NCI-H774 (cell line): ENCODE measurements around the gene SLC29A3.

ENCODE experiments used
- DNase-seq: peaks from one replicate; lab custom pipeline; 2025; lab: John Stamatoyannopoulos, UW

SLC29A3 gene

DNA sequence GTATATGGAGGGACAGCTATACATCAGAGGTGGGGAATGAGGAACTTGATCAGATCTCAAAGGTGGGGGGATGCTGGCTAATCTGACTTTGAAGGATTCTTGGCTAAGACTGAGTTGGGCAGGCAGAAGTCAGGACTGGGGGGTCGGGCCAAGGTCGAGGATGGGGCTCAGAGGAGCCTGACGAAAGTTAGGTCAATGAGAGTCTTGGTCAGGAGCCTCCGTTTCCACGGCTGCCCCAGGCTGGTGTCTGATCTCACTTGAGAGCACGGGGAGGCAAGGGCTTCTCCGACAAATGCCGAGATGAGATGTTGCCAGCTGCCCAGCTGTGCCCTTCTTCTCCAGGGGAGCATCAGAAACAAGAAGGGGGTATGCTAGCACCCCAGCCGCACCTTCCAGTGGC lies 5.7 kb downstream of the SLC29A3 start:
- no peak for DNase-seq

DNA sequence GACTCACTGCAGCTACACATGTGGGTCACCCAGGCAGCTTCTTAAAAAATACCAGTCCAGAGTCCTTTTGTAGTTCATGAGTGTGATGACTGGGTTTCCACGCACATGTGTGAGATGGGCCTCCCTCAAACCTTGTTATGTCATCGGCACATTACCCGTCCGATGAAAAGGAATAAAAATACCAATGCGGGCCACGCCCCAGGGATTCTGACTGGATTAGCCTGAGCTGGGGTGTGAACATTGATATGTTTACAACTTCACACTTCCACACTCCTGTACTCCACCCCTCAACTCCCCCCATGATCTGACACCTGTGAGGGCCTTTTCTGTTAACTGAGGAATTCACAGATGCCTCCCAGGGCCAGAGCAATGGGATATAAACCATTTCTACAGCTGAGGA lies 6.2 kb downstream of the SLC29A3 start:
- DNase-seq: no peak

DNA sequence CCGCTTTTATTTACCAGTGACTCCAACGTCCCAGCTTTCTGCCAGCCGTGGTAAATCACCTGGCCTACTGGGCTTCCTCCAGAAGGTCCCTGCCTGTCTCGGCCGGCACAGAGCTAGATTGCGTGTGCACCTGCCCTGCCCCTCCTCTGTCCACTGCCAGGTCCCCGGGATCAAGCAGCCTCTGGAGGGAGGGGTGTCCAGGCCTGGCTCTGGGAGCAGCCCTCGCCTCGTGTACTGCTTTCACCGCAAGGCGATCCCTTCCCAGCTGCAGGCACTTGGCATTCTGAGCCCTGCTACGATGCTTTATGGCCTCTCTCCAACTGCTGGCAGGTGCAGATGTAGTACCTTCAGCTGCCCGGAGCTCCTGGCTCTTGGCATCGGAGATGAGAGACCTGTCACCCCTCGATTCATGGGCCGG lies 7.4 kb downstream of the SLC29A3 start:
- DNase-seq: peak; percentile 85

DNA sequence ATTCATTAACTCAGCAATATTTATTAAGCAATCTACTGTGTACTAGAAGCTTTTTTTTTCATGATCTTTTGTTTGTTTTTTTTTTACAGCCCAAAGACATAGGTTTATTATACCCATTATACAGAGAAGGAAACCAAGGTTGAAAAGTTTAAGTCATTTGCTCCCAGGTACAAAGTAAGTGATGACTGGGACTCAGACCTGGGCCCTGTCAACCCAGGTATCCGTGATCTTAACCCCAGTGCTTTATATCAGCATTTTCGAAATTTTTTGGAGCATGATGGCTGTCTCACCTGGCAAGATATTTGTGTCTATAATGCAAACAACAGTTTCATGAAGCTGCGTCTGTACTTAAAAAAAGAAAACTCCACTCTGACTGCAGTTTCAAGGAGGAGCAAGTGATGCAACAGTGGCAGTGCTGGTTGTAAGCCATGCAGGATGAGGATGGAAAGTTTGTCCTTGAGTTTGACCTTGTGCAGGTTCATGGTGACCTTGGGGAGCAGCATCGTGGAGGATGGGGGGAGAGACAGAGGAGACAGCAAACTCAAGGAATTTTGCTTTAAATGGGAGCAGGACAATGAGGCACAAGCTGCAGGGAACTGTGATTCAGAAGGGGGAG lies 11.8 kb downstream of the SLC29A3 start:
- no peak for DNase-seq

DNA sequence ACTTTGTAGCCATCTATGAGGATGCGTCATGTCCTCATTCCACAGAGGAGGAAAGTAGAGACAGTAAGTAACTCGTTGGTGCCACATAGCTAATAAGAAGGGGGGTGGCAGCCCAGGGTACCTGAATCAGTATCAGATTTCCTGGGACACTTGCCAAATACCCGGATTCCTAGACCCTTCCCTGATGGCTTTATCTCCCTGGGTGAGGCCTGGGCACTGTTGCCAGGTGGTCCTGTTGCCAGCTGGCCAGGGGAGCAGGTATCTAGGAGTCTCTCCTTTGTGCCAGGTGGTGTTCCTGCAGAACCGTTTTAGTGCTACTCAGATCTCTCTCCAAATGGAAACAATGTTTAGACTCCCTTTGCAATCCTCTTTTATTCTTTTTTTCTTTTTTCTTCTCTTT lies 12.7 kb downstream of the SLC29A3 start:
- DNase-seq: no peak

DNA sequence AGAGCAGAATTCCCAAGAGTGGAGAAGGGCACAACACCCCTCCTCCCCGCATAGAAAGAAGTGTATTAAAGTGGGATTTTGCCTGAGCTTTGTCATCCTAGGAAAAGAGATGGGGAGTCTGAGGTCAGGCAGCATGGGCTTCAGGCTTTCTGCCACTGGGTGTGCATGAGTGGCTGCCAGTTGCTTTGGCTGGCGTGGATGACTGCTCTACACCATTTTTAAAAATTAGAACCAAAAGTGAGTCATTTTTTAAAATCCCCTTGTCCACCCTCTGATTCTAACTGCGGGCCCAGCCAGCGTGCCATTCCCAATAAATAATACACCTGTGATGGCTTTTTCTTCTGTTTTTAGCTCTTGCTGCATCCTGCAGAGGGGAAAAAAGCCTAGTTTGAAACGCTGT lies 13.4 kb downstream of the SLC29A3 start:
- no peak for DNase-seq

DNA sequence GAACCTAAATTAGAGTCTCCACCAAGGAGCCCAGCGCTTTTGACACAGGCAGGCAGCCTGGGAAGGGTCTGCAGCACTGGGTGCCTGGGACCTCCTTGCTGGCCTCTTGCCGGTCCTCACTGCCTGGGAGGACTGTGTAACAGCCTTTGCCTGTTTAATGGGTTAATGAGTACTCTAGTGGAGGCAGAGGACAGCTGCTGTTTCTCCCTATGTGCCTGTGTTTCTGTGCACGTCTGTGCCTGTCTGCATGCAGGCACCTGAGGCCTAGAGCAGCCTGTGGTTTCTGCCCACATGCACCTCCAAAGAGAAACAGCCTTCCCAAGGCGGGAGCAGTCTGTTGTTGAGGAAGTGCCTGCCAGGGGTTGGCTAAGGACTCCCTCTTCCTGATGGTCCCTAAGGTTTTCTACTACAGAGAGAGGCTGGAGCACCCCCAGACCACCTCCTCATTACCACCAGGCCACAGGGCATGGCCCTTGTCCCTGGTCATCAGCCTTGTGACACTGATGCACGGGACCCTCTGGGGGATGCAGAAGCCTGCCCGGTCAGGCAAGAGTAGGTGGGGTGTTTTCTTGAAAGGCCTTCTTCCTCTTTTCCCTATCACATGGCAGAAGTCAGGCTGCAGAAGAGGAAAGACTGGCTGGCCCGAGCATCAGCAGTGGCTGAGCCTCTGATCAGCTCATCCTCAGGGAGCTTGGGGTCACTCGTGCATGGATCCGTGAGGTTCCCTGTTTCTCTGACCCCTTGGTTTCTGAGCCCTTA lies 14.2 kb downstream of the SLC29A3 start:
- DNase-seq: no peak

DNA sequence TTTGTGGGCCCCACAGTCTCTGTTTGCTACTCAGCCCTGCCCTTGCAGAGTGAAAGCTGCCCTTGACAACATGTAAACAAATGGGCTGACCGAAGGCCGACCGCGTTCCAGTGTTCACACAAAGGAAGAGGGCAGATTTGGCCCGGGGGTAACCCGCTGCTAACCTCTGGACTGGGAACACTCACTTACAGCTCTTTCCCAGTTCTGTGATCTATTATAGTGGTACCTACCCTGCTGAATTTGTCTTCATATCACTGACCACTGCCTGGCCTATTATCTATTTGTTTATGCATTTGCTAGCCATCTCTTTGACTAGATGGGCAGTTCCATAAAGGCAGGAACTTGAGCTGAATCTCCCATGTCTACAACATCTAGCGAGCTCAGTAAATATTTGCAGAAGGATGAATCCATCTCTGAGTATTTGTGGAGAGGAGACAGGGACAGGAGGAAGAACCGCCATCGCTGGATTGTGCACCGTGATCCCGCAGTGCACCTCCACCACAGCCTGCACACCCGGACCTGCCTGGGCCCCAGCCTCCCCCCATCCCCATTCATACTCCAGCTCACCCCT lies 15.2 kb downstream of the SLC29A3 start:
- DNase-seq: no peak

DNA sequence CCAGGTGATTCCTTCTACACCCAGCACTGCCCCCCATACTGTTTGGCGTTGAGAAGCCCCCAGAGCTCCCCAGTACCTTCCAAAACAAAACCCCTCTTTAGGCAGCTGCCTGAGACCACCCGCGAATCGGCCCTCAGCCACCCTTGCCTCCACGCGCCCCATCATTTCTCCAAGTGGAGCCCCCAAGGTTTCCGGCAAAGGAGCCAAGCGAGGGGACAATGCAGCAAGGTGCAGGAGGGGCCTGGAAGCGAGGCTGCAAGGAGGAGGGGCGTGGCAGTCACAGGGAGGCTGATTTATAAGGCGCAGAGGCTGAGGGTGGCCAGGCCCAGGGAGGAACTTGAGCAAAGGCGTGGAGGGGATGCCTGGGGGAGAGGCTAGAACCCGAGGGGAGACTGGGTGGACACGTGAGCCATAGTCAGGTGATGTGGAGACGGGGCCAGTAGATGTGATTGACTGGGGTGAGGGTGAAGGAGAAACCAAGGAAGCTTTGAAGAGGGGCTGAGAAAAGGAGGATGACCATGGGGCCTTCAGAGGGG lies 16.2 kb downstream of the SLC29A3 start:
- DNase-seq: no peak

DNA sequence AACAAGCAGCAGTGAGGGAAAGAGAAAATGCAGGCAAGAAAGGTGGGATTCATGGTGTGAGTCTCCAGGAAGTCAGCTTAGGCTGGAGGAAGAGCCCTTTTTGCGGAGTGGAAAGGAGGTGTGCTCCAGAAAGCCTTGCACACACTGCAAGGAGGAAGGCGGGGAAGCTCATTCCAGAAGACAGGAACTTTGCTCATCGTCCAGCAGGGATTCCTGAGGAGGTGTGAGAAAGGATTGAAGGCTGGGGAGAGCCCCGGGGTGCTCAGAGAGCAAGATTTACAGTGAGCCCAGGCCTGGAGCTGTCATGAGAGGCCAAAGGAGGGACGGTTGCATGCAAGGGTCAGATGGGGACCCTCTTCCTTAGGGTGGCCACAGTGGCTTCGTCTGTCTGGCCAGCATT lies 17.6 kb downstream of the SLC29A3 start:
- no peak for DNase-seq

DNA sequence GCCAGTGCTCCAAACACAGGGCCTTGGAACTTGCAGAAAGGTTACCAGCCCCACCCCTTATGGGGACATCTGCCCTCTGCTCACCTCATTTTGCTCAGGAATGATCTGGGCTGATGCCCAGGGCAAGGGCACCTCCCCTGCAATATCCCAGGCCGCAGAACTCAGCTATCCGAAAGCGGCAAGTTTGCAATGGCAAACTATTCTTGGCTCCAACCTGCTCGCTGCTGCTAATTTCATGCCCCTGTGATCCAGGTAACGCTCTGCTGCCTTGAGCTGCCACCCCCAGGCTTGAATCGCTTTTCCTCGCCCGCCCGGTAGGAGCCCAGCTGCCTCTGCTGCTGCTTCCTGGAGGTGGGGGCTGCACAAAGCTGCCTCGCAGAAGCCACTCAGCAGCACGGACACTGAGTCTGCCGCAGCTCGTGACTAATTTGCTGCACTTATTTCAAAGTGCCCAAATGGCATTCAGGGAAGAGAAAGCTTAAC lies 18.2 kb downstream of the SLC29A3 start:
- no peak for DNase-seq

DNA sequence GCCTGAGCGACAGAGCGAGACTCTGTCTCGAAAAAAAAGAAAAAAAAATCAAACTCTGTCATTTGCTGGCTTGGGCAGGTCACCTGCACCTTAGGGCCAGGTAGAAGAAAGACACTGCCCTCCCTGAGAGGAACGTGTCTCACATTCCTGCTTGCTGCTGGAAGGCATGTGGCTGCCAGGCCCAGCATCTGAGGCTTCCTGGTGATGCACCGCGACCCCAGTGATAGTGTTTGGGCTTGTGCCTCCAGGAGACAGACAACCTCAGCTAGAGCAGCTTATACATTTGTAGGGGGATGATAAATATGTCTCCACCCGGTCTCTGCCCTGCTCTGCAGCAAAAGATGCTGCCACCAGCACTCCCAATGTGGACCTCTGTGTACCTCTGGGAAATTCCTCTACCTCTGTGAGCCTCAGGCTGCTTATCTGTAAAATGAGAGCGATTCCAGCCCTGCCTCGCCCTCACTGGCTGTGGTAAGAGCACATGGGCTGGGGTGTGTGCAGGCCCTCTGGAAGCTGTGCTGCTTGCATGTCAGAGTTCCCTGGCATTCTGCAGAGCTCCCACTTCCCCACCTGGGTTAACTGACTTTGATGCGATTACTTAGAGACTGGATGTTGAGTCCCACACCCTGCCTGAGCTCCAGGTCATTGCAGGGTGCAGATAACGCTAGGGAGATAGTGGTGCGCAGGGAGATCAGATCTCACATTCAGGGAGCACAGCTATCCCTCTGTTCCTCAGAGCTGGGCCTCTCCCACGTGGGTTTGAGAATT lies 19.9 kb downstream of the SLC29A3 start:
- no peak for DNase-seq

DNA sequence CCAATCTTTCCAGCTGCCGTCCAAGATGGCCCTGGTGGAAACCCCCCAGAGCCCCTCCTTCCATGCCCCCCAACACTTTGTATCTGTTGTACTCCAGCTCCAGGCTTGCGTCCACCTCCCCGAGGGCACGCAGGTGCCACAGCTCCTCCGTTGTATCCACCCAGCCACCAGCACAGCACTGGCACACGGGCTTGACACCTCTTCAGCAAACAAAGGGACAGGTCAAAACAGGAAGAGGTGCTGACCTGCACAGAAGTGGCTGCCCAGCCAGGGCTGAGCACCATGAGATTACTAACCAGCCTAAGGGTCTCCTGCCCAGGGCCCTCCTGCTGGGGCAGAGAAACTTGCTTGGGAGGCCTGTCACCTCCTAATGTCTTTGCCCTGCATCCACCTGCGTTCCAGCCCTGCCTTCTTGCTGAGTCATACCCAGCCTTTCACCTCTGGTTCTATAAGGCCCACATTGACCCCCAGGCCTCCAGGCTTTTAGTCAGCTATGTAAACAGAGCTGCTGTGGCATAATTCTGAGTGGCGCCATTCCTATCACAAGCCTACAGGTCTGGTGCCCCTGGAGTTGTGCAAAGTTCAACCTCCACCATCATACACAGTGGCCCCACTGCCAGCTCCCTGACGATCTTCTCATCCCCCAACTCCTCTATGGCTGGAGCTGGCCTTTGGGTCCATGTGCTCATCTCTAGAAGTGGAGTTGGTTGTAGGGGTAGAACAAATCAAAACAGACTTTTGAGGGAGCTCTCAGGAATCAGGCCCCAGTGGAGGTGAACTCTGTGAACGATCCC lies 20.9 kb downstream of the SLC29A3 start:
- DNase-seq: no peak

DNA sequence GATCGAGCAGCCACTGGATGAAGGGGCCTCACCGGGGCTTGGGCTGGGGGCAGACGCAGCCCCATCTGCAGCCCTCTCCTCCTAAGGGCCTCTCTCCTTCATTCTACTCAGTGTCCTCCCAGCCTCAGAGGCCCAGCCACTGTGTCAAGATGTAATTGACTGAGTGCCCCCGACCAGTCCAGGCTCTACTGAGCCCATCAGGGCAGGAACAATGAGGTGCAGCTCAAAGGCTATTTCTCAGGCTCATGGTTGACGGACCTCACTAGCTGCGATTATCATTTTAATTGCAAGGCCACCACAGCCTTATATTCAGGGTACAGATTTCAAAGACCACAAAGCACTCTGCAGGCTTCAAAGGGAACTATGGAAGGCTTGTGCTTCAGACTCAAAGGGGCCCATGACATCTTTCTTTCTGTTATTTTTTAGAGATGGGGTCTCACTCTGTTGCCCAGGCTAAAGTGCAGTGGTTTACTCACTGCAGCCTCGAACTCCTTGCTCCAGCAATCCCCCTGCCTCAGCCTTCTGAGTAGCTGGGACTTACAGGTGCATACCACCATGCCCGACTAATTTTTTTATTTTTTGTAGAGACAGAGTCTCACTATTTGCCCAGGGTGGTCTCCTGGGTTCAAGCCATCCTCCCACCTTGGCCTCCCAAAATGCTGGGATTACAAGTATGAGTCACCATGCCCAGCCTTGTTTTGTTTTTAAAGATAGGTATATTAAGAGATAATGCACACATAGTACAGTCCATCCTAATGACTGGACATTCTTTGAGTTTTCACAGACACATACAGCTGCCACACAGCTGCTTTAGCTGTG lies 23.7 kb downstream of the SLC29A3 start:
- no peak for DNase-seq

DNA sequence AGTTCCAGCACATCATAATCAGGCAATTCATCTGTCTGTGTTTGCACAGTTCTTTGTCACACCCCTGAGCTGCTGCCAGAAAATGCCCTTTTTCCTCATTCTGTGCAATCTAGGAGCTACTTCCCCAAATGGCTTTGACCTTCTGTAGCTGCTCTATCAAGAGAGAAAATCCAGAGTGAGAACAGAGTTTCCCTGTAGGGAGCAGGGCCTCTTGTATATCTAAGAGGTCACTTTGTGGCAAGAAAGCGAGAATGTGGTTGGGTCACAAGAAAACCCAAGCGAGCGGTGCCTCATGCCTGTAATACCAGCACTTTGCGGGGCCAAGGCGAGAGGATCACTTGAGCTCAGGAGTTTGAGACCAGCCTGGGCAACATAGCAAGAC lies 24.3 kb downstream of the SLC29A3 start:
- DNase-seq: no peak

DNA sequence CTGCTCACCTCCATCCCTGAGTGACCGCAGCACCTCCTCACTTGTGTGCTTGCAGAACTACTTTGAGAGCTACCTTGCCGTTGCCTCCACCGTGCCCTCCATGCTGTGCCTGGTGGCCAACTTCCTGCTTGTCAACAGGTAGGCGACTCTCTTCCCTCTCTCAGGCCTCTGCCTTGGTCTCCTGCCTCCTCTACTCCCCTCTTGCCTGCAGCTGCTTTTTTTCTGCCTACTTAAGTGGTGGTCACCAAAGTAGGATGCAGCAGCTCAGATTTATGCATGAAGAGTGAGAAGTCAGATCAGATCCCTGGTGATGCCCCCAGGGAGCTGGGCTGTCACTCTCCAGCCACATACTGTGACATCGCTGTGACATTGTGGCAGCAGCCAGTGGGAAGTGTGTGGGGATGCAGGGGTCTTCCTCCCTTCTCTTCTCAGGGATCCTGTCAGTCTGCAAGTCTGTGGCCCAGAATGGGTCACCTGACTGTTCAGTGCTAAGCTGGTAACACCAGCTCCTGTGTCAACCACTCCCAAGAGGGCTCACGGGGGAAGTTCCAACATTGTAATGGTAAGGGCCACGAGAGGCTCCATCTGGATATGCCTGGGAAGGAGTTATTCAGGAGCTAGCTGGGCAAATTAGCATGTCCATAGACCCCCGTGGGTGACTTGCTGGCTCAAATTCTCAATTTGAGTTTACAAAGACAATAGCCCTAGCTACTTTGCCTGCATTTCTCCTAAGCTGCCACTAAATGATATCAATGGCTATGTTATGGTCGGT lies 25.3 kb downstream of the SLC29A3 start:
- DNase-seq: no peak

DNA sequence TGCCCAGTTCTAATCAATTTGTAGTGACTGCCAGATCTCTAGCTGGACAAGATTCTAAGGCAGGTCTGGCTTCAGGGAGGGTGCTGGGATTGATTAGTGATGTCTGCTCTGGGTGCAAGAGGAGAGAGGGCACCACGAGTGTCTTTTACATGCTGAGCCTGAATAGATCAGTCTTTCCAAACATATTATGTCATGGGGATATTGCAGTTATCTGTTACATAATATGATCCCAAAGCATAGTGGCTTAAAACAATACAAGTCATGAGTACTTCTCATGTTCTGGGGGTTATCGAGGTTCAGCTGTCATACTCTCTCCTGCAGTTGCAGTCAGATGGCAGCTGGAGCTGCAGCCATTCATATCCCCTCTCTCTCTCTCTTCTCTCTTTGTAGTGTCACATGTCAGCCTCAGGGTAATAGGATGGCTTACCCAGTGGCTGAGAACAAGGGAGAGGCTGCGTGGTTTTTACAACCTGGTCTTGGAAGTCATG lies 26.0 kb downstream of the SLC29A3 start:
- DNase-seq: no peak

DNA sequence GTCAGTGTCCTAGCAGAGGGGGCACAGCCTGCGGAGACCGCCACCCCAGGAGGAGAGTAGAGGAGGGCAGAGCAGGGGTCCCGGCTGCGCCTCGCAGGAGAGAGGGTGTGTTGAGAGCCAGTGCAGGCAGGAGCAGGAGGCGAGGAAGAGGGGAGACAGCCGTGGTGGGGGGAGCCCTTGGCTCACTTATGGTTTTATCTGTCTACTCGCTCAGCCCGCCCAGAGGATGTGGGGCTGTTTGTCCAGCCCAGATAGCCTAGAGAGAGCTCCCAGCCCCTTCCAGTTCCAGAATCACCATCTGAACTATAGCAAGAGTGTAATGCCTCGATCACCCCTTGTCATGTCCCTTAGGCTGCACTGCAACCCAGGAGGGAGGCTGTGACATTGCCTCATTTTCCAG lies 26.6 kb downstream of the SLC29A3 start:
- DNase-seq: no peak

DNA sequence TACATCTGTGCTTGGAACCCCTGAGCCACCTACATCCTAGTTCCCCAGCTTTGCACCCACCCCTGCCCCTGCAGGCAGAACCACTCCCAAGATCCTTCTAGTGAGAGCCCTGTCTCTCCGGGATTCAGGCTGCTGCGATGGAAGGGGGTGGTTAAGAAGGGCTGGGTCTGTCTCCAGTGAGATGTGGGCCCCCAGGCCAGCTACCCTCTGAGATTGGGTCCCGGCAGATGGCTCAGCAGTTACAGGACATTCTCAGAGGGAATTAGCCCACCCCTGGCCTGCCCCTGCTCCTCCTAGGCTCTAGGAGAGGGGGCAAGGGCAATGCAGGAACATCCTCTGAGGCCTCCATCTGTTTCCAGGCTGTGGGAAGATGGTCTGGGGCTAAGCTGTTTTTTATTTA lies 27.7 kb downstream of the SLC29A3 start:
- DNase-seq: no peak
